H1 (cell line): Measurements from ENCODE around the gene TSPAN1. TPM values are rescaled to one million over a fixed set of nuclear protein-coding genes. Genes with fewer than 3 reads are reported as not detected.

Source experiments
- ATF3 ChIP-seq: IDR thresholded peaks from 2 replicates; pipeline ENCODE4 v1.6.1; 2011; ENCODE audit warnings: low read depth, mild to moderate bottlenecking, low read length; ENCODE audit not compliant: insufficient read depth
- BACH1 ChIP-seq: IDR thresholded peaks from 2 replicates; pipeline ENCODE4 v1.6.1; 2012; ENCODE audit warnings: low read length, improper control_type of control experiment
- BRCA1 ChIP-seq: IDR thresholded peaks from 2 replicates; pipeline ENCODE4 v1.6.1; 2012; ENCODE audit warnings: low read depth, low read length, improper control_type of control experiment
- FOSL1 ChIP-seq: IDR thresholded peaks from 2 replicates; pipeline ENCODE4 v1.6.1; 2011; ENCODE audit warnings: mild to moderate bottlenecking, low read depth, low read length, moderate library complexity; ENCODE audit not compliant: insufficient read depth
- KDM5A ChIP-seq: fragments of 200-600 bp; IDR thresholded peaks from 2 replicates; pipeline ENCODE4 v1.7.1; 2012; ENCODE audit warnings: mild to moderate bottlenecking, low read length, inconsistent platforms, mixed read lengths
- MAX ChIP-seq: IDR thresholded peaks from 2 replicates; pipeline ENCODE4 v1.6.1; 2012; ENCODE audit warnings: inconsistent platforms
- NANOG ChIP-seq: IDR thresholded peaks from 2 replicates; pipeline ENCODE4 v1.6.1; 2011; ENCODE audit warnings: low read length, low read depth, mild to moderate bottlenecking, inconsistent platforms; ENCODE audit not compliant: insufficient read depth, poor library complexity, severe bottlenecking
- polyA plus RNA-seq, 7 experiments: library from polyadenylated mRNA; depleted of rRNA in 3 of 7; stranded (reverse) in 5 of 7; unstranded in 2 of 7; fragments of >200 nt in 5 of 7; fragments of 200-250 nt in 2 of 7; gene quantifications; 1 replicate in 5 of 7; 2 replicates in 1 of 7; 4 replicates in 1 of 7; pipeline versions ENCODE4 v1.2.1 to v1.2.3, GENCODE V29; 2011 to 2013; ENCODE audit warnings: missing spikeins in 2 of 7, mixed read lengths in 2 of 7
- total RNA-seq: library from RNA; stranded (reverse); fragmentation: NEBNext Ultra II Directional; extraction: Animal tissue kit (Norgen Biotek cat#: 25700); gene quantifications from 2 replicates; pipeline ENCODE4 v1.2.1, GENCODE V29; 2021

TSPAN1 gene
- total and polyA plus RNA-seq, 2 of the 8 experiments (the other 6 are each of a cell fraction or from before 2014, with no cell fraction given) = 0.05 TPM; not detected in 1

- TF ChIP-seq BACH1 (no peak), NANOG (no peak), BRCA1 (no peak), KDM5A (no peak), FOSL1 (no peak), ATF3 (no peak), MAX (no peak)
- TF ChIP-seq, all 59 proteins: peak for 0
Measured at GRCh38 chr1:46160212-46160611, 14.7 kb upstream of the TSPAN1 start (continued).
